Hepatocyte (in vitro differentiated cells): ENCODE results near the gene WSCD2.

Source experiments
- EZH2 ChIP-seq: fragments of 200-600 bp; sonication (generic); IDR thresholded peaks from 2 replicates; pipeline ENCODE4 v1.6.1; 2016; ENCODE audit warnings: antibody characterized with exemption, mild to moderate bottlenecking, borderline replicate concordance
- EZH2phosphoT487 ChIP-seq: fragments of 200-600 bp; sonication (generic); IDR thresholded peaks from one replicate; pipeline ENCODE4 v1.6.1; 2018; ENCODE audit warnings: antibody characterized with exemption, mild to moderate bottlenecking, low read depth, moderate library complexity; ENCODE audit not compliant: unreplicated experiment, severe bottlenecking
- TF ChIP-seq, protein P1 (sequence below): fragments of 200-600 bp; sonication (generic); IDR thresholded peaks from 2 replicates; pipeline ENCODE4 v1.5.1; 2016; ENCODE audit warnings: antibody characterized with exemption, mild to moderate bottlenecking; ENCODE audit not compliant: poor library complexity

- TF ChIP-seq EZH2 = no peak
- TF ChIP-seq, protein P1, sequence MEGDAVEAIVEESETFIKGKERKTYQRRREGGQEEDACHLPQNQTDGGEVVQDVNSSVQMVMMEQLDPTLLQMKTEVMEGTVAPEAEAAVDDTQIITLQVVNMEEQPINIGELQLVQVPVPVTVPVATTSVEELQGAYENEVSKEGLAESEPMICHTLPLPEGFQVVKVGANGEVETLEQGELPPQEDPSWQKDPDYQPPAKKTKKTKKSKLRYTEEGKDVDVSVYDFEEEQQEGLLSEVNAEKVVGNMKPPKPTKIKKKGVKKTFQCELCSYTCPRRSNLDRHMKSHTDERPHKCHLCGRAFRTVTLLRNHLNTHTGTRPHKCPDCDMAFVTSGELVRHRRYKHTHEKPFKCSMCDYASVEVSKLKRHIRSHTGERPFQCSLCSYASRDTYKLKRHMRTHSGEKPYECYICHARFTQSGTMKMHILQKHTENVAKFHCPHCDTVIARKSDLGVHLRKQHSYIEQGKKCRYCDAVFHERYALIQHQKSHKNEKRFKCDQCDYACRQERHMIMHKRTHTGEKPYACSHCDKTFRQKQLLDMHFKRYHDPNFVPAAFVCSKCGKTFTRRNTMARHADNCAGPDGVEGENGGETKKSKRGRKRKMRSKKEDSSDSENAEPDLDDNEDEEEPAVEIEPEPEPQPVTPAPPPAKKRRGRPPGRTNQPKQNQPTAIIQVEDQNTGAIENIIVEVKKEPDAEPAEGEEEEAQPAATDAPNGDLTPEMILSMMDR = no peak
- no peak for TF ChIP-seq EZH2phosphoT487
Observed at GRCh38 chr12:108179305-108179704, 50.2 kb downstream of the WSCD2 start.
